Putamen (tissue), 1 donor: ENCODE results near the gene RSPO1.

Source experiments
- DNase-seq: peaks from one replicate; pipeline ENCODE4 v3.0.0-alpha.2; 2016; ENCODE audit warnings: low spot score

RSPO1 gene

GRCh38 chr1:37656026-37656425 lies 21.3 kb upstream of the RSPO1 start:
- DNase-seq, result no peak

GRCh38 chr1:37655274-37655673 lies 20.6 kb upstream of the RSPO1 start:
- no peak for DNase-seq

GRCh38 chr1:37653906-37654305 lies 19.2 kb upstream of the RSPO1 start:
- no peak for DNase-seq

- no peak for DNase-seq
Observed at GRCh38 chr1:37652976-37653375, 18.3 kb upstream of the RSPO1 start.

GRCh38 chr1:37651803-37652202 lies 17.1 kb upstream of the RSPO1 start:
- no peak for DNase-seq

GRCh38 chr1:37650721-37651120 lies 16.0 kb upstream of the RSPO1 start:
- no peak for DNase-seq

GRCh38 chr1:37650173-37650572 lies 15.5 kb upstream of the RSPO1 start:
- DNase-seq, result no peak

- DNase-seq, result no peak
Observed at GRCh38 chr1:37647281-37647680, 12.6 kb upstream of the RSPO1 start.

- no peak for DNase-seq
Observed at GRCh38 chr1:37641059-37641458, 6.4 kb upstream of the RSPO1 start.

- no peak for DNase-seq
Observed at GRCh38 chr1:37636435-37636834, 1.7 kb upstream of the RSPO1 start.

GRCh38 chr1:37634992-37635902 lies 555 bp upstream of the RSPO1 start:
- no peak for DNase-seq

GRCh38 chr1:37633938-37634243 lies 801 bp downstream of the RSPO1 start:
- DNase-seq, result no peak

GRCh38 chr1:37633040-37633937 lies 1.4 kb downstream of the RSPO1 start:
- DNase-seq, result no peak

- DNase-seq, result no peak
Observed at GRCh38 chr1:37631036-37631435, 3.7 kb downstream of the RSPO1 start.

GRCh38 chr1:37630426-37631028 lies 4.2 kb downstream of the RSPO1 start:
- no peak for DNase-seq

GRCh38 chr1:37629726-37630425 lies 4.8 kb downstream of the RSPO1 start:
- no peak for DNase-seq

- DNase-seq, result no peak
Observed at GRCh38 chr1:37629008-37629407, 5.7 kb downstream of the RSPO1 start.

GRCh38 chr1:37628026-37628556 lies 6.6 kb downstream of the RSPO1 start:
- no peak for DNase-seq

GRCh38 chr1:37622131-37622530 lies 12.6 kb downstream of the RSPO1 start:
- DNase-seq, result no peak

GRCh38 chr1:37621326-37621870 lies 13.3 kb downstream of the RSPO1 start:
- DNase-seq, result no peak

- no peak for DNase-seq
Observed at GRCh38 chr1:37620707-37621106, 14.0 kb downstream of the RSPO1 start.

GRCh38 chr1:37616330-37616729 lies 18.4 kb downstream of the RSPO1 start:
- DNase-seq, result no peak
